Astrocyte of the spinal cord (primary cell): ENCODE data around the gene KIF20A.

Source experiments
- DNase-seq: peaks from one replicate; pipeline ENCODE4 v3.0.0; 2011; ENCODE audit warnings: low read depth, low spot score
- H3K4me3 ChIP-seq: 2 replicates; pipeline ENCODE4 v1.5.1; 2011; ENCODE audit warnings: low read depth, mild to moderate bottlenecking, low read length, moderate library complexity
- in situ Hi-C: cut with HindIII; loops from 2 replicates; pipeline ENCODE4 v1.10.0; 2017; ENCODE audit warnings: low sequenced_read_pairs
- TF ChIP-seq, protein P1 (sequence below): IDR thresholded peaks from 2 replicates; pipeline ENCODE4 v1.5.1; 2012; ENCODE audit warnings: low read depth, mild to moderate bottlenecking, low read length, inconsistent platforms

Gene KIF20A

DNA sequence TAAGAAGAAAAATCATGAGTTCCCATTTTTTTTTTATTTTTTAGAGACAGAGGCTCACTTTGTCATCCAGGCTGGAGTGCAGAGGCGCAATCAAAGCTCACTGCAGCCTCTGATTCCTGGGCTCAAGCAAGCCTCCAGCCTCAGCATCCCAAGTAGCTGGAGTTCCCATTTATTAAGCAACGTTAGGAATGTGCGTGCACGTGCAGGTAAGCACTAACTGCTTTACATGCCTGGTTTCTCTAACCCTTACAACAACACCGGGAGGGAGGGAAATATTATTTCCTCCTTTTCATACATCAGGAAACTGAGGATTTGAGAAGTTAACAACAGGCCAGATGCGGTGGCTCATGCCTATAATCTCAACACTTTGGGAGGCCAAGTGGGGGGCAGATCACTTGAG is 50.5 kb downstream of the KIF20A start:
- TF ChIP-seq, protein P1, sequence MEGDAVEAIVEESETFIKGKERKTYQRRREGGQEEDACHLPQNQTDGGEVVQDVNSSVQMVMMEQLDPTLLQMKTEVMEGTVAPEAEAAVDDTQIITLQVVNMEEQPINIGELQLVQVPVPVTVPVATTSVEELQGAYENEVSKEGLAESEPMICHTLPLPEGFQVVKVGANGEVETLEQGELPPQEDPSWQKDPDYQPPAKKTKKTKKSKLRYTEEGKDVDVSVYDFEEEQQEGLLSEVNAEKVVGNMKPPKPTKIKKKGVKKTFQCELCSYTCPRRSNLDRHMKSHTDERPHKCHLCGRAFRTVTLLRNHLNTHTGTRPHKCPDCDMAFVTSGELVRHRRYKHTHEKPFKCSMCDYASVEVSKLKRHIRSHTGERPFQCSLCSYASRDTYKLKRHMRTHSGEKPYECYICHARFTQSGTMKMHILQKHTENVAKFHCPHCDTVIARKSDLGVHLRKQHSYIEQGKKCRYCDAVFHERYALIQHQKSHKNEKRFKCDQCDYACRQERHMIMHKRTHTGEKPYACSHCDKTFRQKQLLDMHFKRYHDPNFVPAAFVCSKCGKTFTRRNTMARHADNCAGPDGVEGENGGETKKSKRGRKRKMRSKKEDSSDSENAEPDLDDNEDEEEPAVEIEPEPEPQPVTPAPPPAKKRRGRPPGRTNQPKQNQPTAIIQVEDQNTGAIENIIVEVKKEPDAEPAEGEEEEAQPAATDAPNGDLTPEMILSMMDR: no peak
- DNase-seq: no peak
- in situ Hi-C loops: no loop called here
- H3K4me3 ChIP-seq: no peak overlapping the region

DNA sequence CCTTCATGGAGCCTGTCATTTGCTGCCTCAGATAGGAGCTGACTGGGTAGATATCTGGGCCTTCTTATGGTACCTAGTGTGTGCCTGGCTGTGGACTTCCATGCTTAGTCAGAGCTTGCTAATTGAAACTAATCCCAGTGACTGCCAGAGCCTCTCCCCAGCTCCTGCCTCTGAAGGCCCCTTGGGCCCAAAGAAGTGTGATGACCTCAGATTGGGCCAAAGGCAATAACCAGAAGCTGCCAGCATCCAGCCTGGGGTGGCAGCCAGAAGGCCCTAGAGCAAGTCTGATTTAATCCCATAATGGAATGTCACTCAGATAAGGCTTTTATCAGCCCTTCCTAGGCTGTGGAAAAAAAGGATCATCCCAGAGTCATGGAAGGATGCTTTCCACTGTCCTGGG is 51.3 kb downstream of the KIF20A start:
- TF ChIP-seq, protein P1: no peak
- no peak for DNase-seq
- no peak overlapping the region for H3K4me3 ChIP-seq
- in situ Hi-C loops: no loop called here

DNA sequence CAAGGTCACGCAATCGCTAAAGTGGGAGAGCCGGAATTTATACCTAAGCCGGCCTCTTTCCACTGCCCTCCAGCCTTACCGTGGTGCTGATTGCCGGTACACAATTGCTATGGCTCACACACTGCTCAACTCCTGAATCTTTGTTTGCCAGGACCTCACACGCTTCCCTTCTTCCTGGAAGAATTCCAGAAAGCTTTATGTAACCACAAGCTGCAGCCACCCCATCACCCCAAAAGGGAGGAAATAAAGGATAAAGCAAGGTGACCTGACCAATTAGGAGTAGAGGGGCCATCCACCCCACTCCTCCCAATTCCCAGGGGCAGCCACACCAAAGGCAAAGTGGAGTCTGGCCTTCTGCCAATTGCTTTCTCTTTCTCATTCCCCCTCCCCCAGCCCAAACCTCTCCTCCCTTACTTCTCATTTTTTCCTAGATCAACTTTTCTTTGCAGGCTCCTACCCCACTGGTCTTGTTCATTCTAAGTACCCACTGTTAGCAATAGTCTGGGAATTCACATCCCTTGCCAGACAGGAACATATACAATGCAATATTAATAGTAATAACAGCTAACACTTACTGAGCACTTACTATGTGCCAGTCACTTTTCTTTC is 52.2 kb downstream of the KIF20A start:
- in situ Hi-C loops: no loop called here

GRCh38 chr5:138233280-138233679 is 54.4 kb downstream of the KIF20A start:
- TF ChIP-seq, protein P1: no peak
- in situ Hi-C loops: no loop called here
- no peak overlapping the region for H3K4me3 ChIP-seq
- no peak for DNase-seq

More for the DNA sequence above, 52.2 kb downstream of the KIF20A start:
- no peak overlapping the region for H3K4me3 ChIP-seq
- TF ChIP-seq, protein P1: no peak
- peak; percentile 27 for DNase-seq

GRCh38 chr5:138234651-138235050 is 55.7 kb downstream of the KIF20A start:
- no peak for DNase-seq
- H3K4me3 ChIP-seq: no peak overlapping the region
- in situ Hi-C loops: no loop called here
- TF ChIP-seq, protein P1: no peak
